Keratinocyte (primary cell): Measurements from ENCODE around the gene NANOS2.

Experiments used
- EZH2 ChIP-seq: IDR thresholded peaks from one replicate; pipeline ENCODE4 v1.6.1; 2012; ENCODE audit warnings: inconsistent platforms, mild to moderate bottlenecking, low read length, moderate library complexity
- TF ChIP-seq, protein P1 (sequence below), 3 experiments: IDR thresholded peaks in 1 of 3; conservative IDR thresholded peaks in 1 of 3; optimal IDR thresholded peaks in 1 of 3; 2 replicates in 2 of 3; 3 replicates in 1 of 3; pipeline versions ENCODE3 to v1.5.1; 2011; ENCODE audit warnings: low read length in 3 of 3, mild to moderate bottlenecking in 3 of 3, moderate library complexity in 2 of 3, control low read depth in 1 of 3, inconsistent platforms in 1 of 3; ENCODE audit not compliant: insufficient read depth in 2 of 3; ENCODE audit errors: extremely low read depth in 1 of 3

DNA sequence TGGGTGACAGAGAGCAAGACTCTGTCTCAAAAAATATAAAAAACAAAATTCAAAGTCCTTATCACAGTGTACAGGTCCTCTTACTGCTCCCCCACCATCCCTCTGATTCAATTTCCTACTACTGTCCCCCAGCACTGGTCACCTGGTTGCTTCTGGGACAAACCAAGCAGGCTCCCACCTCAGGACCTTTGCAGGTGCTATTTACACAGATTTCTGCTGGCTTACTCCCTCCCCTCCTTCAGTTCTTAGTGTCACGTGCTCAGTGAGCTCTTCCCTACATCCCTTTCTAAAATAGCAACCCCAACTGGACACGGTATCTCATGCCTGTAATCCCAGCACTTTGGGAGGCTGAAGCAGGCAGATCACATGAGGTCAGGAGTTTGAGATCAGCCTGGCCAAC is 34.6 kb downstream of the NANOS2 start:
- TF ChIP-seq, protein P1, sequence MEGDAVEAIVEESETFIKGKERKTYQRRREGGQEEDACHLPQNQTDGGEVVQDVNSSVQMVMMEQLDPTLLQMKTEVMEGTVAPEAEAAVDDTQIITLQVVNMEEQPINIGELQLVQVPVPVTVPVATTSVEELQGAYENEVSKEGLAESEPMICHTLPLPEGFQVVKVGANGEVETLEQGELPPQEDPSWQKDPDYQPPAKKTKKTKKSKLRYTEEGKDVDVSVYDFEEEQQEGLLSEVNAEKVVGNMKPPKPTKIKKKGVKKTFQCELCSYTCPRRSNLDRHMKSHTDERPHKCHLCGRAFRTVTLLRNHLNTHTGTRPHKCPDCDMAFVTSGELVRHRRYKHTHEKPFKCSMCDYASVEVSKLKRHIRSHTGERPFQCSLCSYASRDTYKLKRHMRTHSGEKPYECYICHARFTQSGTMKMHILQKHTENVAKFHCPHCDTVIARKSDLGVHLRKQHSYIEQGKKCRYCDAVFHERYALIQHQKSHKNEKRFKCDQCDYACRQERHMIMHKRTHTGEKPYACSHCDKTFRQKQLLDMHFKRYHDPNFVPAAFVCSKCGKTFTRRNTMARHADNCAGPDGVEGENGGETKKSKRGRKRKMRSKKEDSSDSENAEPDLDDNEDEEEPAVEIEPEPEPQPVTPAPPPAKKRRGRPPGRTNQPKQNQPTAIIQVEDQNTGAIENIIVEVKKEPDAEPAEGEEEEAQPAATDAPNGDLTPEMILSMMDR (optimal IDR thresholded peaks at IDR 0.05 in 1 of 3, IDR thresholded peaks at IDR 0.05 in 1 of 3, conservative IDR thresholded peaks at IDR 0.05 in 1 of 3; ENCODE audit: extremely low read depth in 1 of 3, insufficient read depth in 2 of 3, low read length in 3 of 3) = no peak
- TF ChIP-seq EZH2 = no peak
